Effector CD8-positive, alpha-beta T cell (primary cell): ENCODE measurements around the gene GPR119.
"Not testable (repeated sequence)": the region's sequence is repeated elsewhere in the genome, so short reads cannot be mapped to it uniquely, and the experiment has no call there.

Experiments
- DNase-seq: peaks from one replicate; lab custom pipeline; 2025; lab: John Stamatoyannopoulos, UW

GPR119 gene

GRCh38 chrX:130339408-130340222 is 45.9 kb downstream of the GPR119 start, which contains the start of gene SLC25A14:
TSS of gene SLC25A14 (plus strand) at chrX:130339919. CDS start at chrX:130340279, 360 bp downstream.
- peak; percentile 51 for DNase-seq

- not testable (repeated sequence) for DNase-seq
Observed at GRCh38 chrX:130338869-130339268, 46.6 kb downstream of the GPR119 start.

GRCh38 chrX:130336531-130336930 is 48.9 kb downstream of the GPR119 start:
- no peak for DNase-seq
